WTC11 (cell line): Measurements from ENCODE around the gene FBXO47. TPM values are rescaled to one million over a fixed set of nuclear protein-coding genes. Genes with fewer than 3 reads are reported as not detected.

Experiments used
- ATAC-seq: fragments of 200-7000 bp; cut with Tn5 transposase; 2 replicates; pipeline ENCODE4 v1.10.0; 2021; ENCODE audit warnings: mild to moderate bottlenecking, moderate library complexity
- CTCF ChIA-PET: fragments of 300-600 bp; sonication (Branson Sonifier 250); formaldehyde crosslinking; loops from one replicate; lab custom pipeline; 2021; ENCODE audit warnings: antibody characterized with exemption; lab: Charles Lee
- POLR2A ChIA-PET: fragments of 350-600 bp; sonication (Branson Sonifier 250); formaldehyde crosslinking; loops from one replicate; lab custom pipeline; 2021; ENCODE audit warnings: antibody characterized with exemption; lab: Charles Lee
- DNase-seq: peaks from one replicate; pipeline ENCODE4 v3.0.0; 2021; ENCODE audit warnings: low spot score
- H3K27ac Mint-ChIP-seq: 2 replicates; pipeline ENCODE4 v1.8.0; 2021; ENCODE audit warnings: mixed read lengths
- H3K27me3 Mint-ChIP-seq: 2 replicates; pipeline ENCODE4 v1.8.0; 2021; ENCODE audit warnings: low read depth, mild to moderate bottlenecking, moderate library complexity, mixed read lengths
- H3K36me3 Mint-ChIP-seq: 2 replicates; pipeline ENCODE4 v1.8.0; 2021; ENCODE audit warnings: mixed read lengths
- H3K4me1 Mint-ChIP-seq: 2 replicates; pipeline ENCODE4 v1.8.0; 2022; ENCODE audit warnings: mixed read lengths
- H3K4me3 Mint-ChIP-seq: 2 replicates; pipeline ENCODE4 v1.8.0; 2021; ENCODE audit warnings: mild to moderate bottlenecking, moderate library complexity, mixed read lengths
- H3K9me3 Mint-ChIP-seq: 2 replicates; pipeline ENCODE4 v1.8.0; 2021; ENCODE audit warnings: mixed read lengths
- CBFB ChIP-seq: sonication (generic); formaldehyde crosslinking; IDR thresholded peaks from 2 replicates; pipeline ENCODE4 v1.8.1; 2022; ENCODE audit warnings: mild to moderate bottlenecking, low read depth, missing genetic modification reagents
- ELF4 ChIP-seq: sonication (generic); formaldehyde crosslinking; IDR thresholded peaks from 2 replicates; pipeline ENCODE4 v1.8.1; 2022; ENCODE audit warnings: low read depth, mild to moderate bottlenecking, moderate library complexity, missing genetic modification reagents
- EMX1 ChIP-seq: fragments of 250-450 bp; sonication (Bioruptor Pico); IDR thresholded peaks from 2 replicates; pipeline ENCODE4 v1.8.0; 2021; ENCODE audit warnings: mild to moderate bottlenecking
- FOXK1 ChIP-seq: sonication (generic); formaldehyde crosslinking; IDR thresholded peaks from 2 replicates; pipeline ENCODE4 v1.8.0; 2022; ENCODE audit warnings: mild to moderate bottlenecking, moderate library complexity, missing genetic modification reagents
- GRHL2 ChIP-seq: fragments of 250-450 bp; sonication (Bioruptor Pico); IDR thresholded peaks from 2 replicates; pipeline ENCODE4 v1.8.0; 2022; ENCODE audit warnings: mild to moderate bottlenecking, moderate library complexity; ENCODE audit not compliant: insufficient replicate concordance, severe bottlenecking
- KAT7 ChIP-seq: sonication (generic); formaldehyde crosslinking; IDR thresholded peaks from 2 replicates; pipeline ENCODE4 v1.8.1; 2023; ENCODE audit warnings: missing genetic modification reagents, mild to moderate bottlenecking, borderline replicate concordance
- OVOL2 ChIP-seq: fragments of 250-450 bp; sonication (Bioruptor Pico); IDR thresholded peaks from 2 replicates; pipeline ENCODE4 v1.9.0; 2021; ENCODE audit warnings: mild to moderate bottlenecking, borderline replicate concordance
- ZNF423 ChIP-seq: fragments of 250-450 bp; sonication (Bioruptor Pico); IDR thresholded peaks from 2 replicates; pipeline ENCODE4 v2.1.2; 2022; ENCODE audit warnings: mild to moderate bottlenecking, moderate library complexity
- total RNA-seq: library from RNA; stranded (reverse); gene quantifications from 3 replicates; pipeline ENCODE4 v1.2.3, GENCODE V29; 2021
- TF ChIP-seq, protein P1 (sequence below): fragments of 250-450 bp; sonication (Bioruptor Pico); conservative IDR thresholded peaks from 2 replicates; pipeline ENCODE4 v1.9.0; 2021; ENCODE audit warnings: mild to moderate bottlenecking
- TF ChIP-seq, protein P2 (sequence below): sonication (generic); formaldehyde crosslinking; IDR thresholded peaks from 2 replicates; pipeline ENCODE4 v1.8.1; 2022; ENCODE audit warnings: low read depth, mild to moderate bottlenecking, moderate library complexity, missing genetic modification reagents, borderline replicate concordance
- TF ChIP-seq, protein P3 (sequence below): sonication (generic); formaldehyde crosslinking; IDR thresholded peaks from 2 replicates; pipeline ENCODE4 v1.8.1; 2023; ENCODE audit warnings: mild to moderate bottlenecking, missing genetic modification reagents
- TF ChIP-seq, protein P4 (sequence below): sonication (generic); formaldehyde crosslinking; conservative IDR thresholded peaks from 2 replicates; pipeline ENCODE4 v1.8.1; 2022; ENCODE audit warnings: mild to moderate bottlenecking, missing genetic modification reagents
- TF ChIP-seq, protein P5 (sequence below): fragments of 250-450 bp; sonication (Bioruptor Pico); IDR thresholded peaks from 2 replicates; pipeline ENCODE4 v1.9.0; 2021; ENCODE audit warnings: mild to moderate bottlenecking

FBXO47 gene
- total RNA-seq, 1 experiment from 2014 or later = not detected

DNA sequence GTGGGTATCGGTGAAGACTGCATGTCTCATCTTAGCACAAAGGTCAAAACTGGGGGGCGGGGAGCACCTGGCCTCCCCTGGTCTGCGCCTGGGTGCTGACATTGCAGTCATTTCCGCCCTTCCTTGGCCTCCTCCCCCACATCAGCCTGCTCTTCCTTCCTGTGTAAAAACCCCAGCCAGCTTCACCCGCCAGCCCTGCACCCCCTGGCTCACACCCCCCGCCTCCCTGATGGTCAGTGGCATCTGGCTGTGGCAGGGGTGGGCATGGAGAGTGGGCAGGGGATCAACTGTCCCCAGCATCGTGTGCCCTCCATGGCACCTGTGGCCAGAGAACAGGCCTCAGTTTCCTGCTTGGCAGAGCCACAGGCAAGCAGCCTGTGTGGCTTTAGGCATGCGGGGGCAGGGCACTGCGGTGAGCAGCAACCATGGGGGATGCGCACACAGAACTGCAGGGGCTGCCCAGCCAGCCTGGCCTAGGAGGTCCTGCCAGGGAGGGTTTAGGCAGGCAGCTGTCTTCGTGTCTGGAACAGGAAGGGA lies 68.3 kb downstream of the FBXO47 start:
- Mint-ChIP-seq H3K36me3 (peaks cover 31% of the 10 kb centered on the region), H3K4me1 (peaks cover 32% of the 10 kb centered on the region)

DNA sequence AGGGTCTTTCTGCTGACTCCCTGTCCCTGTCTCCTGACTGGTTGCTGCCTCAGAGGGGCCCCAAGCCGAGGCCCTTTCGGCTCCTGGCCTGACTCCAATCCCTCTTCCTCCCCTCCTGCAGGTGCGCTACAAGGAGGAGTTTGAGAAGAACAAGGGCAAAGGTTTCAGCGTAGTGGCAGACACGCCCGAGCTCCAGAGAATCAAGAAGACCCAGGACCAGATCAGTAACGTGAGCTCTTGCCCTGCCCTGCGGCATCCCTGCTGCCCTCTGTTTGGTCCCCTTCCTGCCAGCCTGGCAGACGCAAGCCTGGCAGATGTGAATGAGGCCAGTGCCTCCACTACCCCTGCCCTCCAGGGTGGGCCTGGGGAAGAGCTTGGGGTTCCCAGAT lies 68.9 kb downstream of the FBXO47 start:
- TF ChIP-seq, protein P1, sequence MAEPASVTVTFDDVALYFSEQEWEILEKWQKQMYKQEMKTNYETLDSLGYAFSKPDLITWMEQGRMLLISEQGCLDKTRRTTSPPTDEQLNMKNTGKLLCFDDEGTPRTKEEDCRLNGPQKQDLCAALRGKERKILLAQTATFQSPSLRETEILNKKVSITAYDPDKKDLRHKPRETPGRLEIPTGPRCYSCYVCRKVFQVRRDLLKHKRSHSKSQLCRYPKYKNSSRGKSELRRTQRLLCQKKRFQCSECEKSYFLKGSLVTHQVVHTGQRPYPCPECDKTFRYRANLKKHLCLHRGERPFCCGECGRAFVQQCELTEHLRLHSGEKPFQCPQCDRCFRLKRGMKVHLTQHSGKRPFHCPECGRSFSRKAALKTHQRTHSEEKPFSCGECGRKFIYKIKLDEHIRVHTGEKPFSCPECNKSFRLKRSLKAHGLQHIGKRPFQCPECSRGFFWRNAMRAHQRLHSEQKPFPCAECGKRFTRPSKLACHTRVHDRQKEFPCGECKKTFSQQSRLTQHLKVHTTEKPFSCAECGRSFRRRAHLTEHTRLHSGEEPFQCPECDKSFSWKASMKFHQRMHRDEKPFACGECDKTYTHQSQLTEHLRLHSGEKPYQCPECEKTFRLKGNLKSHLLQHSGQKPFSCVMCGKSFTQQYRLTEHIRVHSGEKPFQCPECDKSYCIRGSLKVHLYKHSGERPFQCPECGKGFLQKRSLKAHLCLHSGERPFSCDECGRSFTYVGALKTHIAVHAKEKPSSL (CRISPR knock-in tag) = no peak
- no peak for TF ChIP-seq CBFB (CRISPR knock-in tag)
- TF ChIP-seq, protein P2, sequence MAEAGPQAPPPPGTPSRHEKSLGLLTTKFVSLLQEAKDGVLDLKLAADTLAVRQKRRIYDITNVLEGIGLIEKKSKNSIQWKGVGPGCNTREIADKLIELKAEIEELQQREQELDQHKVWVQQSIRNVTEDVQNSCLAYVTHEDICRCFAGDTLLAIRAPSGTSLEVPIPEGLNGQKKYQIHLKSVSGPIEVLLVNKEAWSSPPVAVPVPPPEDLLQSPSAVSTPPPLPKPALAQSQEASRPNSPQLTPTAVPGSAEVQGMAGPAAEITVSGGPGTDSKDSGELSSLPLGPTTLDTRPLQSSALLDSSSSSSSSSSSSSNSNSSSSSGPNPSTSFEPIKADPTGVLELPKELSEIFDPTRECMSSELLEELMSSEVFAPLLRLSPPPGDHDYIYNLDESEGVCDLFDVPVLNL (CRISPR knock-in tag) = no peak
- H3K27ac Mint-ChIP-seq = peak overlapping the region; percentile 84
- CTCF ChIA-PET = no interaction called here
- H3K4me1 Mint-ChIP-seq = peaks cover 34% of the 10 kb centered on the region
- ATAC-seq (no peak), DNase-seq (no peak)
- H3K9me3 Mint-ChIP-seq = no peaks in the 10 kb centered on the region
- POLR2A ChIA-PET = no interaction called here
- no peak overlapping the region for H3K4me3 Mint-ChIP-seq
- H3K27me3 Mint-ChIP-seq = no peaks in the 10 kb centered on the region
- H3K36me3 Mint-ChIP-seq = peaks cover 25% of the 10 kb centered on the region

More for the DNA sequence above, 68.3 kb downstream of the FBXO47 start:
- CTCF ChIA-PET = no interaction called here
- DNase-seq = no peak
- Mint-ChIP-seq H3K27ac (peak overlapping the region; percentile 68; the same call in 1 of the 2 replicates), H3K27me3 (no peaks in the 10 kb centered on the region), H3K4me3 (no peak overlapping the region), H3K9me3 (no peaks in the 10 kb centered on the region)
- no peak for ATAC-seq
- POLR2A ChIA-PET = no interaction called here
- TF ChIP-seq FOXK1 (CRISPR knock-in tag) (no peak), OVOL2 (CRISPR knock-in tag) (no peak), KAT7 (no peak), GRHL2 (CRISPR knock-in tag) (no peak)
- TF ChIP-seq, protein P3, sequence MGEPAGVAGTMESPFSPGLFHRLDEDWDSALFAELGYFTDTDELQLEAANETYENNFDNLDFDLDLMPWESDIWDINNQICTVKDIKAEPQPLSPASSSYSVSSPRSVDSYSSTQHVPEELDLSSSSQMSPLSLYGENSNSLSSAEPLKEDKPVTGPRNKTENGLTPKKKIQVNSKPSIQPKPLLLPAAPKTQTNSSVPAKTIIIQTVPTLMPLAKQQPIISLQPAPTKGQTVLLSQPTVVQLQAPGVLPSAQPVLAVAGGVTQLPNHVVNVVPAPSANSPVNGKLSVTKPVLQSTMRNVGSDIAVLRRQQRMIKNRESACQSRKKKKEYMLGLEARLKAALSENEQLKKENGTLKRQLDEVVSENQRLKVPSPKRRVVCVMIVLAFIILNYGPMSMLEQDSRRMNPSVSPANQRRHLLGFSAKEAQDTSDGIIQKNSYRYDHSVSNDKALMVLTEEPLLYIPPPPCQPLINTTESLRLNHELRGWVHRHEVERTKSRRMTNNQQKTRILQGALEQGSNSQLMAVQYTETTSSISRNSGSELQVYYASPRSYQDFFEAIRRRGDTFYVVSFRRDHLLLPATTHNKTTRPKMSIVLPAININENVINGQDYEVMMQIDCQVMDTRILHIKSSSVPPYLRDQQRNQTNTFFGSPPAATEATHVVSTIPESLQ = no peak

DNA sequence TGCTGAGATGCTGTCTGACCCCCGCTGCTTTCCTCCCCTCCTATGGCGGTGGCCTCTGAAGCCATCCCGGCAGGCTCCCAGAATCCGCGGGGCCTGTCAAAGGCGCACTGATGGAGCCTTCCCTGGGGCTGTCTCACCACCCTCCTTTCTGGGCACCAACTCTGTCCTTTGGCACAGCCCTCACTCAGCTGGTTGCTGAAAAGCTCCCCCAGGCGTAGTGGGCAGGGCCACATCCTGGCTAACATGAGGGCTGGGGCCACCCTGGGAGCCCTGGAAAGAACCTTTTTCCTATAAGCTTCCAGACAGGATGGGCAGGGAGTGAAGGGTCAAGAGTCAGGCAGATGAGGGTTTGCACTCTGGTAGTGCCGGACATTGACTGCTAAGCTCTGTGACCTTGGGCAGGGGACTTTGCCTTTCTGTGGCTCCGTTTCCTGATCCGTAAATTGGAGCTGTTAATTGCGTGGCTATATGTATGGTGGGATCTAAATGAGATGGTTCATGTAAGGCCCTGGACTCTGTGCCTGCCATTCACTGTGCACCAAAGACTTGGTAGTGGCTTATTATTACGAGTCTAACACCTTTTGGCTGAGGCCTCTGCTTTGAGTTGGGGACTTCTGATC lies 69.4 kb downstream of the FBXO47 start:
- DNase-seq = no peak
- no peak for ATAC-seq
- TF ChIP-seq EMX1 (CRISPR knock-in tag) = no peak
- TF ChIP-seq, protein P4, sequence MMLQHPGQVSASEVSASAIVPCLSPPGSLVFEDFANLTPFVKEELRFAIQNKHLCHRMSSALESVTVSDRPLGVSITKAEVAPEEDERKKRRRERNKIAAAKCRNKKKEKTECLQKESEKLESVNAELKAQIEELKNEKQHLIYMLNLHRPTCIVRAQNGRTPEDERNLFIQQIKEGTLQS (CRISPR knock-in tag) = no peak
- no peak for TF ChIP-seq GRHL2 (CRISPR knock-in tag)
- TF ChIP-seq ELF4 (CRISPR knock-in tag) = no peak
- TF ChIP-seq, protein P5, sequence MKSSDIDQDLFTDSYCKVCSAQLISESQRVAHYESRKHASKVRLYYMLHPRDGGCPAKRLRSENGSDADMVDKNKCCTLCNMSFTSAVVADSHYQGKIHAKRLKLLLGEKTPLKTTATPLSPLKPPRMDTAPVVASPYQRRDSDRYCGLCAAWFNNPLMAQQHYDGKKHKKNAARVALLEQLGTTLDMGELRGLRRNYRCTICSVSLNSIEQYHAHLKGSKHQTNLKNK (CRISPR knock-in tag) = no peak
- TF ChIP-seq ZNF423 = no peak
- ChIA-PET CTCF (no interaction called here), POLR2A (no interaction called here)
- peak overlapping the region; percentile 84 for H3K27ac Mint-ChIP-seq
- H3K9me3 Mint-ChIP-seq = no peaks in the 10 kb centered on the region
- peaks cover 20% of the 10 kb centered on the region for H3K36me3 Mint-ChIP-seq
- H3K4me1 Mint-ChIP-seq = peaks cover 39% of the 10 kb centered on the region
- no peaks in the 10 kb centered on the region for H3K27me3 Mint-ChIP-seq
- no peak overlapping the region for H3K4me3 Mint-ChIP-seq
